Measurements from ENCODE around the gene RNGTT.
"Not testable (repeated sequence)": the region's sequence is repeated elsewhere in the genome, so short reads cannot be mapped to it uniquely, and the experiment has no call there.

The RNGTT gene

DNA sequence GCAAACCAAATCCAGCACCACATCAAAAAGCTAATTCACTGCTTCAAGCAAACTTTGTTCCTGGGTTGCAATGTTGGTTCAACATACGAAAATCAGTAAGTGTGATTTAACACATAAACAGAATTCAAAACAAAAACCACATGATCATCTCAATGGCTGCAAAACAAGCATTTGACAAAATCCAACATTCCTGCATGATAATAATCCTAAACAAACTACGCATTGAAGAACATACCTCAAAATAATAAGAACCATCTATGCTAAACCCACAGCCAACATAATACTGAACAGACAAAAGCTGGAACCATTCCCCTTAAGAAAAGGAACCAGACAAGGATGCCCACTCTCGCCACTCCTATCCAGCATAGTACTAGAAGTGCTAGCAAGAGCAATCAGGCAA lies 49.9 kb downstream of the RNGTT start:
- Histone ChIP-seq H3K4me3 (ENCODE audit: low read length) (no peak overlapping the region), H3K4me1 (ENCODE audit: control insufficient read depth, insufficient read depth, low read length) (no peaks in the 10 kb centered on the region), H3K27ac (ENCODE audit: low read length) (no peak overlapping the region), H3K9me3 (ENCODE audit: control insufficient read depth, insufficient read depth, low read length) (no peaks in the 10 kb centered on the region), H3K36me3 (ENCODE audit: control insufficient read depth, insufficient read depth, low read length) (no peaks in the 10 kb centered on the region), H3K27me3 (ENCODE audit: control insufficient read depth, insufficient read depth, low read length) (no peaks in the 10 kb centered on the region)
- no CpG with 5 or more reads among the region's 3 CpGs for WGBS (ENCODE audit: insufficient coverage, insufficient read length)
- no peak for DNase-seq (ENCODE audit: low read depth, low spot score)

GRCh38 chr6:88910922-88911778 lies 52.3 kb downstream of the RNGTT start:
- Histone ChIP-seq H3K27me3 (ENCODE audit: control insufficient read depth, insufficient read depth, low read length) (no peaks in the 10 kb centered on the region), H3K4me3 (ENCODE audit: low read length) (no peak overlapping the region), H3K9me3 (ENCODE audit: control insufficient read depth, insufficient read depth, low read length) (no peaks in the 10 kb centered on the region), H3K4me1 (ENCODE audit: control insufficient read depth, insufficient read depth, low read length) (no peaks in the 10 kb centered on the region), H3K36me3 (ENCODE audit: control insufficient read depth, insufficient read depth, low read length) (no peaks in the 10 kb centered on the region), H3K27ac (ENCODE audit: low read length) (no peak overlapping the region)
- no peak for DNase-seq (ENCODE audit: low read depth, low spot score)
- WGBS (ENCODE audit: insufficient coverage, insufficient read length), result no CpG with 5 or more reads among the region's 7 CpGs

- H3K4me3 ChIP-seq (ENCODE audit: low read length), result no peak overlapping the region
- no CpG with 5 or more reads among the region's 9 CpGs for WGBS (ENCODE audit: insufficient coverage, insufficient read length)
- H3K36me3 ChIP-seq (ENCODE audit: control insufficient read depth, insufficient read depth, low read length), result no peaks in the 10 kb centered on the region
- no peak for DNase-seq (ENCODE audit: low read depth, low spot score)
- H3K9me3 ChIP-seq (ENCODE audit: control insufficient read depth, insufficient read depth, low read length), result no peaks in the 10 kb centered on the region
- no peaks in the 10 kb centered on the region for H3K4me1 ChIP-seq (ENCODE audit: control insufficient read depth, insufficient read depth, low read length)
- H3K27ac ChIP-seq (ENCODE audit: low read length), result no peak overlapping the region
- no peaks in the 10 kb centered on the region for H3K27me3 ChIP-seq (ENCODE audit: control insufficient read depth, insufficient read depth, low read length)
These were observed 54.5 kb downstream of the RNGTT start for GRCh38 chr6:88908598-88909548.

GRCh38 chr6:88907148-88907547 lies 56.3 kb downstream of the RNGTT start:
- DNase-seq (ENCODE audit: low read depth, low spot score); H3K4me1 ChIP-seq (ENCODE audit: control insufficient read depth, insufficient read depth, low read length); H3K27me3 ChIP-seq (ENCODE audit: control insufficient read depth, insufficient read depth, low read length); H3K9me3 ChIP-seq (ENCODE audit: control insufficient read depth, insufficient read depth, low read length); H3K27ac ChIP-seq (ENCODE audit: low read length); H3K4me3 ChIP-seq (ENCODE audit: low read length); H3K36me3 ChIP-seq (ENCODE audit: control insufficient read depth, insufficient read depth, low read length): not testable (repeated sequence)
- WGBS (ENCODE audit: insufficient coverage, insufficient read length), result no CpG with 5 or more reads among the region's 2 CpGs

DNA sequence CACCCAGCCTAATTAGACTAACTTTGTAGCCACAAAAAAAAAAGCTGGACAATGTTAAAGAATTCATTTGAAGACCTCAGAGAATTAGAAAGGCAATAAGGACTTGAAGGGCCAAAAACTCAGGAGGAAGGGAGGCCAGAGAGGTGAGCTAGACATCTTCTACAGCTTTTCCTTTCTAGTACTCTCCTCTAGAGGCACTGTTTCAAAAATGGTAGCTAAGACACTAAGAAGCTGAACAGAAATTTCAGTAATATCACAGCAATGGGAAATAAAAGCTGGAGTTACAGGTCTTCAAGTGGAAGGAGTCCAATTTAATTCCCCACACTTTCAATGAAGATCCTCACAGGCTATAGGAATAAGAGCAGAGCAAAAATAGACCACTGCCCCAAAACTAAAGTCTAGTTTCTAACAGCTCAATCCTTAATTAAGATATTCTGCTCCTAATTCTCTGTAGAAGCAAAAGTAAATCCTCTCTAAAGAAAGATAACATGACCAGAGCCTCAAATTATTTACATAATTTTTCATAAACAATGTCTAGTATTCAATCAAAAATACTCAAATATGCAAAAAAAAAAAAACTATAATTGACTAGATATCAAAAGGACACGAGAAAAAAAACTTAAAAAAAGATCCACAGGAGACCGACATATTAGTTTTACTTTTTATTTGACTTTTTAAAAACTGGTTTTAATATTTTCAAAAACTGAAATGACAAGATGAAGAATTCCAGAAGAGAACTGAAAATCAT lies 63.7 kb downstream of the RNGTT start:
- Histone ChIP-seq H3K36me3 (ENCODE audit: control insufficient read depth, insufficient read depth, low read length) (no peaks in the 10 kb centered on the region), H3K4me1 (ENCODE audit: control insufficient read depth, insufficient read depth, low read length) (no peaks in the 10 kb centered on the region), H3K27ac (ENCODE audit: low read length) (no peak overlapping the region), H3K27me3 (ENCODE audit: control insufficient read depth, insufficient read depth, low read length) (no peaks in the 10 kb centered on the region), H3K4me3 (ENCODE audit: low read length) (no peak overlapping the region), H3K9me3 (ENCODE audit: control insufficient read depth, insufficient read depth, low read length) (no peaks in the 10 kb centered on the region)
- WGBS (ENCODE audit: insufficient coverage, insufficient read length), result no CpG with 5 or more reads among the region's 2 CpGs
- DNase-seq (ENCODE audit: low read depth, low spot score), result no peak

- Histone ChIP-seq H3K9me3 (ENCODE audit: control insufficient read depth, insufficient read depth, low read length) (no peaks in the 10 kb centered on the region), H3K4me3 (ENCODE audit: low read length) (no peak overlapping the region), H3K36me3 (ENCODE audit: control insufficient read depth, insufficient read depth, low read length) (no peaks in the 10 kb centered on the region), H3K27me3 (ENCODE audit: control insufficient read depth, insufficient read depth, low read length) (no peaks in the 10 kb centered on the region), H3K4me1 (ENCODE audit: control insufficient read depth, insufficient read depth, low read length) (no peaks in the 10 kb centered on the region), H3K27ac (ENCODE audit: low read length) (no peak overlapping the region)
- DNase-seq (ENCODE audit: low read depth, low spot score), result no peak
- WGBS (ENCODE audit: insufficient coverage, insufficient read length), result 100% methylated on average over 2 of the region's 2 CpGs
These were observed 67.5 kb downstream of the RNGTT start for GRCh38 chr6:88895911-88896310.

DNA sequence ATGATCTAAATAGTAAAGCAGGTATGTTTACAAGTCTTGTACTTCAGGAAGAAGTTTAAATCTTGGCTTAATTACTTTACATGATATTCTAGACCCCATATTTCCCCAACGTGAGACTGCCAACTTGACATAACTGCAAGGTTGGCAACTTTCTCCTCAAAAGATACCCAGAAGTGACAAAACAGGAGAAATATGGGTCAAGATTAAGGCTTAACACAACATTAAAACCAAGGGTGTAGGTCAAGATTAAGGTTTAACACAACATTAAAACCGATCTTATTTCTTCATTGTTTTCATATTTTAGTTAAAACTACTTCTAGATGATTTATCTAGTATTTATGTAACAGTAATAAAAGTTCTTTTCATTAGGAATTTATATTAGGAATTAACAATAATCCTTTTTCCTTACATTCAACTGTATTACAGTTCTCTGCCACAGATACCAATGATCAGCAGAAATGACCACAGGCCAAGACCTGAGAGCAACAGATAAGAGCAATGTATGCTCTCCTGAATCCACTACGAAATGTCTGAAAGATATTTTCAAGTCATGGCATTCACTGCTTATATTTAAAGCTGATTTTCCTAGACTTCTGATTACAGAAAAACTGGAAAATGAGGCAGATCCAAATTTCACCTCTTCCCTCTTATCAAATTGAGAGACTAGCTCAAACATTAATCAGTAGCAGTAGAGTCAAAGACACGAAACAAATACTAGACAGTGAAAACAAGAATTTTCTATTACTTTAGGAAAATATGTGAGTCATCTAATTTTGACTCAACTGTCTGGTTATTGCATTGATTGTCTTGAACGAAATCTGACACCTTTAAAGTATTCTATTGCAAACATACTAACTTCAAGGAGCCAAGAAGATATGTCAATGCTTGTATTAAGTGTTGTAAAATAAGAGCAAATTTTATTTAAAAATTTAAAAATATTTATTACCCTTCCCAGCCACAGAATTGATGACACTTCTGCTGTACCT lies 72.3 kb downstream of the RNGTT start:
- Histone ChIP-seq H3K27me3 (ENCODE audit: control insufficient read depth, insufficient read depth, low read length) (no peaks in the 10 kb centered on the region), H3K36me3 (ENCODE audit: control insufficient read depth, insufficient read depth, low read length) (no peaks in the 10 kb centered on the region), H3K27ac (ENCODE audit: low read length) (no peak overlapping the region), H3K9me3 (ENCODE audit: control insufficient read depth, insufficient read depth, low read length) (no peaks in the 10 kb centered on the region), H3K4me3 (ENCODE audit: low read length) (no peak overlapping the region), H3K4me1 (ENCODE audit: control insufficient read depth, insufficient read depth, low read length) (no peaks in the 10 kb centered on the region)
- no CpG with 5 or more reads among the region's 5 CpGs for WGBS (ENCODE audit: insufficient coverage, insufficient read length)
- DNase-seq (ENCODE audit: low read depth, low spot score), result no peak

DNA sequence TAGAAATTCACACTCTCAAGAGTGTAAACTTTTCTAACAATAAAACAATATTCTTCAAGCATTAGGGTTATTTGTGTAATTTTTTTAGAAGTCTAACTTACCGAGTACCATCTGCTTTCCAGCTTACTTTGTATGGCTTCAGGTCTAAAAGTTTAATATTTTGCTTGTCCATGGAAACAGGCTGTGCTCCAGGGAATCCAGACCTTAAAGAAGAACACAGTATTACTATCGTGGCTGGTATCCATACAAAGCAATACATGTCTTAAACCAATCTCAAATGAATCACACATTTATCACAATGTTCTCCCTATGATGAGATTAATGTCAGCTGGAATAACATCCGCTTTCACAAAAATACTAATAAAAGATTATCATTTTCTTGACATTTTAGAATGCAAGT lies 73.0 kb downstream of the RNGTT start:
- Histone ChIP-seq H3K36me3 (ENCODE audit: control insufficient read depth, insufficient read depth, low read length) (no peaks in the 10 kb centered on the region), H3K4me3 (ENCODE audit: low read length) (no peak overlapping the region), H3K27ac (ENCODE audit: low read length) (no peak overlapping the region), H3K27me3 (ENCODE audit: control insufficient read depth, insufficient read depth, low read length) (no peaks in the 10 kb centered on the region), H3K4me1 (ENCODE audit: control insufficient read depth, insufficient read depth, low read length) (no peaks in the 10 kb centered on the region), H3K9me3 (ENCODE audit: control insufficient read depth, insufficient read depth, low read length) (no peaks in the 10 kb centered on the region)
- no CpG with 5 or more reads among the region's 3 CpGs for WGBS (ENCODE audit: insufficient coverage, insufficient read length)
- no peak for DNase-seq (ENCODE audit: low read depth, low spot score)

DNA sequence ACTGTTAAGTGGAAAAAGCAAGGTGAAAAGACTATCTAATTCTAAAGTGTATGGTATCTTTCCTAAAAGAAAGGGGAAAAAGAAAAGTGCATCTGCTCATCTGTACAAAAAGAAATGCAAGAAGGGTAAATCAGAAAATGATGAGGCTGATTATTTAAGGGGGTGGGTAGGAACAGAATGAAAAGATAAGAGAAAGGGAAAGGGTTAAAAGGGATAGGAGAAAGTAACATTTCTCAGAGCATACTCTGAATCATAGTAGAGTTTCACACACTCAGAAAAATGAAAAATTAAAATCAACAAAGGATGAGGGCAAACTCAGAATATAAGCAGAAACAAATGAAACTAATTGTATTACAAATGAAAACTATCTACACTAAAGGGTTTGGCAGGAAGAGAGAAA lies 79.1 kb downstream of the RNGTT start:
- Histone ChIP-seq H3K4me3 (ENCODE audit: low read length) (no peak overlapping the region), H3K27me3 (ENCODE audit: control insufficient read depth, insufficient read depth, low read length) (no peaks in the 10 kb centered on the region), H3K9me3 (ENCODE audit: control insufficient read depth, insufficient read depth, low read length) (no peaks in the 10 kb centered on the region), H3K27ac (ENCODE audit: low read length) (no peak overlapping the region), H3K36me3 (ENCODE audit: control insufficient read depth, insufficient read depth, low read length) (no peaks in the 10 kb centered on the region), H3K4me1 (ENCODE audit: control insufficient read depth, insufficient read depth, low read length) (no peaks in the 10 kb centered on the region)
- DNase-seq (ENCODE audit: low read depth, low spot score), result no peak

Data from iPS DF 6.9 (cell line).